ENCODE data around the gene MBD2.

The MBD2 gene

GRCh38 chr18:54159906-54160305 is 64.6 kb downstream of the MBD2 start:
- TF ChIP-seq CTCF (conservative IDR thresholded peaks at IDR 0.05) = no peak
- no peak for TF ChIP-seq ZFX (IDR thresholded peaks at IDR 0.05)
- H3K27ac ChIP-seq = no peak overlapping the region

DNA sequence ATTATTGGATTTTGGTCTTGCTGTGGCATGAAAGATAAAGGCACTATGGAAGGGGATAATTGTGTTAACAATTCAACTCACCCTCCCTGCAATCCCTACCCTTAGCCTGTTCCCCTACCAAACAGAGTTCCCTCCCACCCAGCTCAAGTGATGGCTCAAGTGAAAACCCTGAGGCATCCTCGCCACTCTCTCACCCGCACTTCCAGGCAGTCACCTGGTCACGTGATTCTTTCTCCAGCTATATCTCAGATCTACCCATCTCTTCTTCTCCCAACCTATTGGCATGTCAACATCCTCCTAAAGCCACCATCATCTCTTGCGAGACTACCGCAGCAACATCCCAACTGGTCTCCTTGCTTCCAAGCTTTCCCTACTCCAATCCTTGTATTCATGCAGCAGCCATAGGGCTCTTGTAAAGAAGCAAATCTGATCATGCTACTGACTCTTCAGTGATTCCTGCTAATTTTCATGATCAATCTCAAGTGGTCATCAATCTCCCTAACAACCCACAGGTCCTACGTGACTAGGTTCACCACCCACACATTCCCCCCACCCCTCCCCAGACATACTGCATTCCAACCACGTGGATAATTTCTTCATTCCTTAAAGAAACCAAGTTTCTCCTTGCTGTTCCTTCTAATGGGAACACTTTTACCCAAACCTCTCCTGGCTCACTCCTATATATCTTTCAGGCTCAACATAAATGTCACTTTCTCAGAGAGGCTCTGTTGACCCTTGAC is 66.7 kb downstream of the MBD2 start:
- H3K27ac ChIP-seq = no peak overlapping the region
- TF ChIP-seq CTCF (conservative IDR thresholded peaks at IDR 0.05) = no peak
- no peak for TF ChIP-seq ZFX (IDR thresholded peaks at IDR 0.05)

GRCh38 chr18:54155412-54155811 is 69.1 kb downstream of the MBD2 start:
- no peak overlapping the region for H3K27ac ChIP-seq

DNA sequence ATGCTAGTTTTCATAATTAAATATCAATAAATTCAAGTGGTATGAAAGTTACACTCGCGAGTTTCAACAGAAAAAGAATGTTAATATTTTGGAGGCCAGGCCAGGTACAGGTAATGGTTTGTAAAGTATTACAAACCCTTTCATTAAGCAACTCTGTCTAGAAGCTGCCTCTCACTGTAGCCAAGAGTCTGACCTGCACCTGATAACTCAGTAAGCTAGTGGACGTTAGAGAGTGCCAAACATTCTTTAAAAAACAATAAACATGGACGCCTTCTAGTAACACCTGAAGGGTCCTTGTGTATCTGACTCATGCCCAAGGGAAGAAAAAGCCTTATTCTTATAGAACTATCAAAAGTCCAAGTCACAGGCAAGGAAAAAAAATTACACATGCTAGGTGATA is 70.2 kb downstream of the MBD2 start:
- H3K27ac ChIP-seq = no peak overlapping the region
- no peak for TF ChIP-seq CTCF (conservative IDR thresholded peaks at IDR 0.05)
- no peak for TF ChIP-seq ZFX (IDR thresholded peaks at IDR 0.05)

More at GRCh38 chr18:54155412-54155811, 69.1 kb downstream of the MBD2 start:
- TF ChIP-seq ZFX (IDR thresholded peaks at IDR 0.05) (no peak), CTCF (conservative IDR thresholded peaks at IDR 0.05) (no peak)

DNA sequence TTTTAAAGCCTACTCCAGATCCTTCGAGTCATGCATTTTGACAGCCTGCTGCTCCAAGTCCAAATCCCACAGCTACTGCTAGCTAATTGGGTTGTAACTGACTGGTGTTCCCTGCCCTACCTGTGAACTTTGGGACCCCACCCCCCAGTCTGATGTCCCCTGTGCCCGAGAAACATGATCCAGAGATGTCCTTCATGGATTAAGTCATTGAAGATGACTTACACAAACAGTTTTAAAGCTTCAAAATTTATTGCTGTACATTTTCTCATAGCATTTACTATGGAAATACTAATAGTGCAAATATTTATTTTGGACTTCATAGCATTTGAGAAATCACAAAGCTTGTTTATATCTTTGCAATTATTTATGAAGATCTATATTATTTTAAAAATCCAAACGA is 73.1 kb downstream of the MBD2 start:
- no peak overlapping the region for H3K27ac ChIP-seq
- TF ChIP-seq CTCF (conservative IDR thresholded peaks at IDR 0.05) = no peak
- no peak for TF ChIP-seq ZFX (IDR thresholded peaks at IDR 0.05)

GRCh38 chr18:54150226-54150625 is 74.2 kb downstream of the MBD2 start:
- no peak overlapping the region for H3K27ac ChIP-seq
- TF ChIP-seq CTCF (conservative IDR thresholded peaks at IDR 0.05) (no peak), ZFX (IDR thresholded peaks at IDR 0.05) (no peak)

DNA sequence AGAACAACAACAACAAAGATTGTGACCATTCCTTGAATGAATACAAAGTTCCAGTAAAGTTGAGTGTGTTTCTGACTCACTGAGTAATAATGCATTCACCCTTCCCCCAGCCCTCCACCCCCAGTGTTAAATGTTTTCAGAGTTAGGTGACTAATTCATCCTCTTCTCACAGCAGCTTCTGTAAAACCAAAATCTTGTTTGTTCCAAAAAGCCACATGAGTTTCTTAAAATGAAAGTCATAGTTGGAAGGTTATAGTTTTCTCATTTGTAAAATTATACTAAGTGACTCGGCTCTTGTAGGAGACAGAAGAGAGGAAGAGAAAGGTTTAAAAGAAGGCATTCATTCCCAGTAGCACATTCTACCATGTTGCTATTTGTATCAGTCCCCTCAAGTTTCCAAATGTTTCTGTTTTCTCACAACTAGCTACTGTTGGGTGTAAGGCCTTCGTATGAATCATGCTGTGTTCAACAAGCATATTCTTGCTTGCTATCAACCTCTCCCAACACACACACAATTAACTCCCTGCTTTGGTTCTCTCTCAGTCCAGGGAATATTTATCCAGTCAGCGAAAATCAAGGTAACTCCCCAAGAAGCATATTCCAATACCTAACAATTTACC is 75.3 kb downstream of the MBD2 start:
- TF ChIP-seq ZFX (IDR thresholded peaks at IDR 0.05) (no peak), CTCF (conservative IDR thresholded peaks at IDR 0.05) (no peak)
- no peak overlapping the region for H3K27ac ChIP-seq
